GM19372 (cell line): ENCODE data around the gene MGAT4A.

Experiments
- ATAC-seq: cut with Tn5 transposase; IDR thresholded peaks from one replicate; pipeline ENCODE4 v1.9.1; 2021; ENCODE audit warnings: mild to moderate bottlenecking, low read depth, moderate library complexity; ENCODE audit not compliant: unreplicated experiment

Gene MGAT4A

GRCh38 chr2:98731041-98731893 lies at the start of gene MGAT4A:
MGAT4A (minus strand) TSS chr2:98731132; CDS start chr2:98726332, 4,800 bp downstream.
- ATAC-seq, result peak; percentile 81

GRCh38 chr2:98778741-98779483 lies 48.0 kb upstream of the MGAT4A start:
- ATAC-seq, result no peak

DNA sequence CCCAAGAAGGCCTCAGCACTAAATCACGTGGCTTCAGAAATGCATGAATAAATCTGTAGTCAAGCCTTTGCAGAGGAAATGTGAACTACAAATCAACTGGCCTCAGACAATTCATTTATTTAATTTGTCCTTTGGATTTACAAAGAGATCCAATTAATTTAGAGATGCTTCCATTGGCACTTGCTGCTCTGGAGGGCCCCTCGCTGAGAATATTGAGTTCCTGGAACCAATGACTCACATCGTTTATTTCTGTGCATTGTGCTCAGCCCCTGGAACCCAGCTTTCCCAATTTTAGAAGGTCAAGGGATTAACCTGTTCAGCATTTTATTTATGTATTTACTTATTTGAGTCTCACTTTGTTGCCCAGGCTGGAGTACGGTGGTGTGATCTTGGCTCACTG lies 47.2 kb upstream of the MGAT4A start:
- no peak for ATAC-seq

GRCh38 chr2:98777710-98778109 lies 46.8 kb upstream of the MGAT4A start:
- no peak for ATAC-seq

GRCh38 chr2:98777076-98777475 lies 46.1 kb upstream of the MGAT4A start:
- no peak for ATAC-seq

DNA sequence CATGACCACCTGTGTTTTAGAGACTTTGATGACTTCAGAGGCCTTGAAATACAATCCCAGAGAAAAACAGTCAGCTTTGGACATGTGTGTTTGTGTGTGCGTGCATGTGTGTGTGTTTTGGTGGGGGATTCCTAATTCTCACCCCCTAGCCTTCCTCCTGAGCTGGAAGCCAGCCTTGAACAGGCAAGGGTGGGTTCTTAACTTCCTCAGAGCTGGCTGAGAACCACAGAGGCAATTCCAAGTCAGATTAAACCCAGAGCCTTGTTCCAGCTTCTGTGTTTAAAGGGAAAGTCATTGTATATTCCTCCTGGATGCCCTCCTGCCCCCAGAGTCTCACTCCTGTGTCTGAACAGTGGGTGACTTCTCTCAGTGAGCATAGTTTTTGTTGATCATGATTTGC lies 45.2 kb upstream of the MGAT4A start:
- ATAC-seq, result no peak

- no peak for ATAC-seq
Observed at GRCh38 chr2:98775146-98775986, 44.4 kb upstream of the MGAT4A start.

DNA sequence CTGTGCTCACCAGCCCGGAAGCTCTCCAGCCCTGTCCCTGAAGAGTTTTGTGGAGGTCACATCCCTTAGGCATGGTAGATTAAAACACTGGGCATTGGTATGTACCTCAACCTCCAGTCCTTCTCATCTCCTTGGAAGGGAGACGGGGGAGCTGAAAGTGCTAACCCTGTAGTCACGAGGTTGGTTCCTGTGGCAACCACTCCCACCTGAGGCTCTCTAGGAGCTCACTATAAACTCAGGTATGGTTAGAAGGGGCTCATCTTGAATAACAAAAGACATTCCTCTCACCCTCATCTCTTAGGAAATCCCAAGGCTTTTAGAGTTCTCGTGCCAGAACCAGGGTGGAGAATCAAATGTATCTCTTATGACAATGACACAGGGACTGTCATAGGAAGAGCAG lies 43.0 kb upstream of the MGAT4A start:
- no peak for ATAC-seq

- no peak for ATAC-seq
Observed at GRCh38 chr2:98773169-98773568, 42.2 kb upstream of the MGAT4A start.

DNA sequence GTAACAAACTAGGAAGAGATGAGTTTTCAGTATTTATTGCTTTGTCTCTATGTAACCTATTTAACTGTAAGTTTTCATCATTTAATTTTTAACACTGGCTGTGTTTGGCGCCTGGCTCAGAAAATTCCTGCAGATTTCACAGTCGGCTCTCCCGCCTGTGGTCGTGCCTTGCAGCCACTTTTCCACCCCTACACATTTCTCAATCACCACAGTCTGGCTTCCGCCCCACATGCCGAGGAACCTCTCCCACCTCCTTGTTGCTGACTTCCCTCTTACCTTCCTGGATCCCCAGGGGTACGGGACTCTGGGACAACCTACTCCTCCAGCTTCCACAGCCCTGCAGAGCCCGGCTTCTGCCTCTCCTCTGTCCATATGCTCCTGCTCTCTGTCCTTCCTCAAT lies 41.6 kb upstream of the MGAT4A start:
- no peak for ATAC-seq

DNA sequence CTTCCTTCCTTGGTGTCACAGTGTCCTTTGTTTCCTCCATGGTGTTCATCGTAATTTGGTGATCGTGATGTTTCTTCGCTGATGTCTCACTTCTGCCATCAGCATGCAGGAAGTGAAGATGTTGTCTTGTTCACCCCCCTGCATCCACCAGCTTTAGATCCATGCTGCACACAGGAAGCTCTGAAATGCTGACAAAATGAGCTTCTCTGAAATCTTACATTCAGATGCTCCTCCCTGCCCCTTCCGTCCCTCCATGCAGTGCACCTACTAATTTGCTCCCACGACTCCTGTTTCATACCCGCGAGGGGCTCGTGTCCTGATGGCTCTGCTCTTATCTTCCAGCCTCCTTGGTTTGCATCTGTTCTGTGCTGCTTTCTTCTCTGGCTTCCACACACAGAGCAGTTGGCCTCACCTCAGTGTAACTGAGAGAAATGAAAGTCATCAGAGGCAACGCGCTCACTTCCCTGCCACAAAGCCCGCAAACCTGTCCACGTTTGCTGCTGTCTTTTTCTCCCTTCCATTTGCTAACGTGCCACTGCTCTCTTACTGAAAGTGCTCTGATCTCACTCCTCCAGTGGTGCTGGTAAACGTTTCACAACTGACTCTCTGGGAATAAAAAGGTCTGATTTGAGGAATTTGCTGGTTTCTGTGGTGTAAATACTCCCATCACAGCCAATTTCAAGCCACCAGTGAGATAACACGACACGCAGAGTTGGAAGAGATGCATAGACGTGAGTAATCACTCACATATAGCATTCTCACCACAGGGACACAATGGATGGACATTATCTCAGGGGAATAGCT lies 41.0 kb upstream of the MGAT4A start:
- no peak for ATAC-seq

GRCh38 chr2:98771264-98771663 lies 40.3 kb upstream of the MGAT4A start:
- no peak for ATAC-seq

GRCh38 chr2:98769784-98770183 lies 38.9 kb upstream of the MGAT4A start:
- ATAC-seq, result no peak

- ATAC-seq, result no peak
Observed at GRCh38 chr2:98769114-98769476, 38.2 kb upstream of the MGAT4A start.

DNA sequence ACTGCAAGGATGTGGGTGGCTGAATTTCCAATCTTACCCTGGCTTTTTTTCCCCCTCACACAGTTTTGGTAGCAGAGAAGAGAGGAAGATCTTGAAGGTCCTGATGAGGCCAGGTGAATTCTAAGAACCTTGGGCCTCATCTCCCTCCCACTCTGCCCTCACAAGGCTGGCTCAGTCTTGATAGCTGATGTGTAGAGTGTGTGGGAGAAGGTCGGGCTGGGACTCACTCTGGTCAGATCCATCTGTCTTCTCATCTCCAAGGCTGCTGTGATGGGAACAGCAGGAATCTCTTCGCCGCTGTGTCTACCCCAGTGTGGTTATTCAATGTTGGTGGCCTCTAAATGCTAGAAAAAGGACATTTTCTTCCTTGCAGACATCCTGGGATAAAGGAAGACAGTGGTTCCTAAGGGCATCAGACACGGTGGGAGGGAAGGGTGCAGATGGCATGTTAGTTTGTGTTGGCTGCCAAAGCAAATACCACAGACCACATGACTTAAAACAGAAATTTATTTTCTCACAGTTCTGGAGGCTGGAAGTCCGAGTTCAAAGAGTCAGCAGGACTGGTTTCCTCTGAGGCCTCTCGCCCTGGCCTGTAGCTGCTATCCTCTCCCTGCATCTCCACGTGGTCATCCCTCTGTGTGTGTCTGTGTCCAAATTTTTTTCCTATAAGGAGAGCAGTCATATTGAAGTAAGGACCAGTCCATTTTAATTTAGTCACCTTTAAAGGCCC lies 37.6 kb upstream of the MGAT4A start:
- ATAC-seq, result no peak

DNA sequence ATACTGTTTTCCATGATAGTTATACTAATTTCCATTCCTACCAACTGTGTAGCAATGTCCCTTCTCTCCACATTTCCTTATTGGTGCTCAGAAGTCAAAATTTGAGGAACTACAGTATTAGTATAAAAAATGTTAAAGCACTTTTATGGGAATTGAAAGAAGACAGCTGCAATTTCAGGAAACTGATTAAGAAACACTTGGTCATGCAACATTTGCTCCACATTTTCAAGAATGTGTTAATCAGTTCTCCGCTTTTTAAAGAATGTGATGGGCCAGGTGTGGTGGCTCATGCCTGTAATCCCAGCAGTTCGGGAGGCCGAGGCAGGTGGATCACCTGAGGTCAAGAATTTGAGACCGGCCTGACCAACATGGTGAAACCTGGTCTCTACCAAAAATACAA lies 33.6 kb upstream of the MGAT4A start:
- ATAC-seq, result no peak

GRCh38 chr2:98763209-98763951 lies 32.4 kb upstream of the MGAT4A start:
- ATAC-seq, result no peak

DNA sequence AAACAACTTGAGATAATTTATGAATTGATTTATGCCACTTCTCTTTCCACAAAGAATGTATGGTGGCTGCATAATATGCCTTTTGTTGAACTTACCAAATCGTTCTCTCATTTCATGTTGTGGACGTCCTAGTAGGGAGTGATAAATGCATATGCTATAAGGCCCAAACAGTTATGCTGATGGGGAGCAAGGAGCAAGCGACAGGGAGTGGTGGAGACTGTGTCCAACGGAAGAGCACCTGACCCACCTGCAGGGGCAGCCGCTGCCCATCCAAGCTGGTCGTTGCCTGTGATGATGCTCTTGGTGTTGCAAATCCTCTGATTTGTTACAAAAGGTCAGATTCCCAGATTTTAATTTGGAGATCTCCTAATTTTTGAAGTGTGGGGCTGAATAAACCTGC lies 31.0 kb upstream of the MGAT4A start:
- no peak for ATAC-seq

GRCh38 chr2:98761267-98761781 lies 30.4 kb upstream of the MGAT4A start:
- ATAC-seq, result no peak
